Activated CD8-positive, alpha-beta T cell treated with anti-CD3 and anti-CD28 coated beads, Interleukin-2, amount 10 ng/mL, durations not matched to agents 7 days and 5 days (primary cell): ENCODE results near the gene ADRA2A. TPM values are rescaled to one million over a fixed set of nuclear protein-coding genes. Genes with fewer than 3 reads are reported as not detected.

Experiments
- ATAC-seq: fragments of 150-1000 bp; cut with Tn5 transposase; one replicate; pipeline ENCODE4 v1.10.0; 2021; ENCODE audit warnings: moderate library complexity
- CTCF ChIA-PET: fragments of 350-600 bp; sonication (Branson Sonifier 250); formaldehyde crosslinking; loops from one replicate; lab custom pipeline; 2021; ENCODE audit warnings: antibody characterized with exemption; lab: Charles Lee
- POLR2A ChIA-PET: fragments of 350-600 bp; sonication (Branson Sonifier 250); formaldehyde crosslinking; loops from one replicate; lab custom pipeline; 2021; ENCODE audit warnings: antibody characterized with exemption; lab: Charles Lee
- DNase-seq: peaks from one replicate; pipeline ENCODE4 v3.0.0-alpha.2; 2020
- H3K27ac Mint-ChIP-seq: one replicate; pipeline ENCODE4 v1.8.0; 2021; ENCODE audit warnings: mild to moderate bottlenecking, mixed read lengths
- H3K27me3 Mint-ChIP-seq: one replicate; pipeline ENCODE4 v1.8.0; 2021; ENCODE audit warnings: low read depth, mixed read lengths
- H3K36me3 Mint-ChIP-seq: one replicate; pipeline ENCODE4 v1.8.0; 2021; ENCODE audit warnings: low read depth, mixed read lengths
- H3K4me1 Mint-ChIP-seq: one replicate; pipeline ENCODE4 v1.8.0; 2021; ENCODE audit warnings: low read depth, mixed read lengths
- H3K4me3 Mint-ChIP-seq: one replicate; pipeline ENCODE4 v1.8.0; 2021; ENCODE audit warnings: mild to moderate bottlenecking, mixed read lengths
- H3K9me3 Mint-ChIP-seq: one replicate; pipeline ENCODE4 v1.8.0; 2022; ENCODE audit warnings: mixed read lengths; ENCODE audit not compliant: insufficient read depth
- total RNA-seq, 2 experiments: library from RNA; stranded (reverse); gene quantifications; one replicate each; pipeline ENCODE4 v1.2.3, GENCODE V29; 2021

The ADRA2A gene
- total RNA-seq, 2 experiments from 2014 or later = not detected

GRCh38 chr10:111128331-111129180, 51.7 kb downstream of the ADRA2A start:
- DNase-seq = no peak
- Mint-ChIP-seq H3K4me1 (no peaks in the 10 kb centered on the region), H3K9me3 (no peaks in the 10 kb centered on the region), H3K36me3 (no peaks in the 10 kb centered on the region), H3K27me3 (peaks cover 9% of the 10 kb centered on the region), H3K27ac (no peak overlapping the region), H3K4me3 (no peak overlapping the region)
- ATAC-seq = no peak
- ChIA-PET POLR2A (no interaction called here), CTCF (interaction anchor here (0.6 kb wide), 1 partner anchor 574 kb away, joined by 3 read pairs; no protein-coding TSS in a partner anchor)

GRCh38 chr10:111129363-111129762, 52.5 kb downstream of the ADRA2A start:
- Mint-ChIP-seq H3K4me1 (no peaks in the 10 kb centered on the region), H3K4me3 (no peak overlapping the region), H3K9me3 (no peaks in the 10 kb centered on the region), H3K36me3 (no peaks in the 10 kb centered on the region), H3K27me3 (peaks cover 15% of the 10 kb centered on the region), H3K27ac (no peak overlapping the region)
- ChIA-PET POLR2A (no interaction called here), CTCF (interaction anchor here (0.6 kb wide), 1 partner anchor 573 kb away, joined by 3 read pairs; no protein-coding TSS in a partner anchor)
- no peak for ATAC-seq
- no peak for DNase-seq

- Mint-ChIP-seq H3K9me3 (peaks cover 4% of the 10 kb centered on the region), H3K27ac (no peak overlapping the region), H3K4me3 (no peak overlapping the region), H3K36me3 (no peaks in the 10 kb centered on the region), H3K27me3 (peaks cover 24% of the 10 kb centered on the region), H3K4me1 (no peaks in the 10 kb centered on the region)
- DNase-seq (no peak), ATAC-seq (no peak)
- ChIA-PET POLR2A (no interaction called here), CTCF (no interaction called here)
Observed at GRCh38 chr10:111130471-111130870, 53.6 kb downstream of the ADRA2A start.

Other genes starting within 250 kb of the ADRA2A start
- gene PDCD4, start 205.1 kb upstream of the ADRA2A start, total RNA-seq = 10 to 100 TPM; 97.1 to 98.4 TPM
- 10 to 100 TPM; 20.7 to 21.1 TPM for gene BBIP1, start 157.8 kb upstream of the ADRA2A start, total RNA-seq
- 10 to 100 TPM; 40.0 to 43.2 TPM for gene SHOC2, start 157.4 kb upstream of the ADRA2A start, total RNA-seq